SK-N-SH (cell line): Measurements from ENCODE around the gene SND1. TPM values are rescaled to one million over a fixed set of nuclear protein-coding genes. Genes with fewer than 3 reads are reported as not detected.

Experiments
- CTCF ChIA-PET: fragments of 300-600, 350-600 bp; formaldehyde crosslinking; extraction: SDS; loops from one replicate; lab custom pipeline; 2021; lab: Yijun Ruan, JAX
- POLR2A ChIA-PET: fragments of 350-600 bp; sonication (Branson Sonifier 250); formaldehyde crosslinking; extraction: SDS; loops from one replicate; lab custom pipeline; 2020; ENCODE audit warnings: antibody characterized with exemption, inconsistent platforms; lab: Yijun Ruan, JAX
- DNase-seq: peaks from one replicate; pipeline ENCODE4 v3.0.0; 2012
- H2AFZ ChIP-seq: fragments of 200-600 bp; sonication (generic); 2 replicates; pipeline ENCODE4 v1.8.1; 2016; ENCODE audit warnings: antibody characterized with exemption, mild to moderate bottlenecking, low read depth
- H3F3A ChIP-seq: fragments of 200-600 bp; sonication (generic); replicated peaks from 2 replicates; pipeline ENCODE3; 2016; ENCODE audit warnings: antibody characterized with exemption, mild to moderate bottlenecking; ENCODE audit not compliant: insufficient read depth
- H3K27ac ChIP-seq, 2 experiments: fragments of 200-500 bp in 1 of 2; fragments of 200-600 bp in 1 of 2; sonication (Bioruptor generic) in 1 of 2; sonication (generic), shearing (Covaris generic) in 1 of 2; 2 replicates each; pipeline versions ENCODE4 v1.5.1 to v1.6.1; 2014 to 2016; ENCODE audit warnings: low read depth in 2 of 2, inconsistent platforms in 1 of 2, low read length in 1 of 2, mild to moderate bottlenecking in 1 of 2, mixed read lengths in 1 of 2
- H3K27me3 ChIP-seq: fragments of 200-600 bp; sonication (generic), shearing (Covaris generic); 2 replicates; pipeline ENCODE4 v1.6.1; 2016; ENCODE audit warnings: mixed run types; ENCODE audit not compliant: insufficient read depth
- H3K36me3 ChIP-seq, 2 experiments: fragments of 200-500 bp in 1 of 2; fragments of 200-600 bp in 1 of 2; sonication (Bioruptor generic) in 1 of 2; sonication (generic) in 1 of 2; replicated peaks in 1 of 2; 2 replicates each; pipeline versions ENCODE3 to v1.5.1; 2014 to 2016; ENCODE audit warnings: low read length in 1 of 2, mild to moderate bottlenecking in 1 of 2; ENCODE audit not compliant: insufficient read depth in 2 of 2, control insufficient read depth in 1 of 2
- H3K4me1 ChIP-seq, 2 experiments: fragments of 200-500 bp in 1 of 2; fragments of 200-600 bp in 1 of 2; sonication (Bioruptor generic) in 1 of 2; sonication (generic), shearing (Covaris generic) in 1 of 2; 2 replicates each; pipeline versions ENCODE4 v1.5.1 to v1.6.1; 2014 to 2016; ENCODE audit warnings: low read depth in 1 of 2, low read length in 1 of 2, mixed run types in 1 of 2; ENCODE audit not compliant: insufficient read depth in 2 of 2, control insufficient read depth in 1 of 2
- H3K4me2 ChIP-seq: fragments of 200-600 bp; sonication (generic), shearing (Covaris generic); 2 replicates; pipeline ENCODE4 v1.6.1; 2017; ENCODE audit warnings: mixed run types
- H3K4me3 ChIP-seq, 2 experiments: fragments of 200-500 bp in 1 of 2; fragments of 200-600 bp in 1 of 2; sonication (Bioruptor generic) in 1 of 2; sonication (generic), shearing (Covaris generic) in 1 of 2; 2 replicates each; pipeline versions ENCODE4 v1.5.1 to v1.8.1; 2014 to 2016; ENCODE audit warnings: low read depth in 2 of 2, inconsistent platforms in 1 of 2, low read length in 1 of 2, mild to moderate bottlenecking in 1 of 2, mixed read lengths in 1 of 2, moderate library complexity in 1 of 2
- H3K79me2 ChIP-seq: fragments of 200-600 bp; sonication (generic); 2 replicates; pipeline ENCODE4 v1.8.1; 2017; ENCODE audit warnings: mild to moderate bottlenecking; ENCODE audit not compliant: insufficient read depth
- H3K9ac ChIP-seq: fragments of 200-600 bp; sonication (generic); 2 replicates; pipeline ENCODE4 v1.6.1; 2017; ENCODE audit warnings: mixed run types
- H3K9me2 ChIP-seq: fragments of 200-600 bp; sonication (generic); 2 replicates; pipeline ENCODE4 v1.6.1; 2017; ENCODE audit warnings: mixed run types
- H3K9me3 ChIP-seq: fragments of 200-600 bp; sonication (generic); 2 replicates; pipeline ENCODE4 v1.6.1; 2017; ENCODE audit warnings: mixed run types, mild to moderate bottlenecking, moderate library complexity
- H4K20me1 ChIP-seq: fragments of 200-600 bp; sonication (generic); 2 replicates; pipeline ENCODE4 v1.6.1; 2017; ENCODE audit warnings: mild to moderate bottlenecking, mixed run types; ENCODE audit not compliant: insufficient read depth
- CHD2 ChIP-seq: fragments of 150-350 bp; IDR thresholded peaks from 2 replicates; pipeline ENCODE4 v1.6.1; 2018; ENCODE audit warnings: low read length; ENCODE audit not compliant: partially characterized antibody
- EP300 ChIP-seq, 2 experiments: IDR thresholded peaks; 2 replicates each; pipeline versions ENCODE4 v1.4.0 to v1.6.1; 2012; ENCODE audit warnings: borderline replicate concordance in 1 of 2, low read depth in 1 of 2, low read length in 1 of 2
- FOXJ3 ChIP-seq: sonication (generic); formaldehyde crosslinking; IDR thresholded peaks from 2 replicates; pipeline ENCODE4 v1.5.1; 2020; ENCODE audit warnings: mild to moderate bottlenecking, missing genetic modification reagents
- FOXM1 ChIP-seq: IDR thresholded peaks from 2 replicates; pipeline ENCODE4 v1.4.0; 2012; ENCODE audit warnings: low read depth, mild to moderate bottlenecking
- GATA2 ChIP-seq: sonication (generic); formaldehyde crosslinking; IDR thresholded peaks from 2 replicates; pipeline ENCODE4 v1.5.0; 2020; ENCODE audit warnings: mild to moderate bottlenecking, missing genetic modification reagents
- NRF1 ChIP-seq: IDR thresholded peaks from 2 replicates; pipeline ENCODE4 v1.6.1; 2012; ENCODE audit warnings: low read depth, mild to moderate bottlenecking, low read length
- POLR2AphosphoS5 ChIP-seq: IDR thresholded peaks from 2 replicates; pipeline ENCODE4 v1.6.1; 2012; ENCODE audit warnings: low read depth, low read length
- RCOR1 ChIP-seq: fragments of 150-350 bp; IDR thresholded peaks from 2 replicates; pipeline ENCODE4 v1.6.1; 2017; ENCODE audit warnings: antibody characterized with exemption, low read length
- RFX5 ChIP-seq: IDR thresholded peaks from 2 replicates; pipeline ENCODE4 v1.6.1; 2012; ENCODE audit warnings: mild to moderate bottlenecking, improper control_type of control experiment, low read length
- SIN3A ChIP-seq: IDR thresholded peaks from 2 replicates; pipeline ENCODE4 v1.6.1; 2012; ENCODE audit warnings: low read depth, mild to moderate bottlenecking, low read length, moderate library complexity, borderline replicate concordance
- TCF12 ChIP-seq: IDR thresholded peaks from 2 replicates; pipeline ENCODE4 v1.4.0; 2012
- TEAD4 ChIP-seq: IDR thresholded peaks from 2 replicates; pipeline ENCODE4 v1.4.0; 2012; ENCODE audit warnings: mild to moderate bottlenecking, borderline replicate concordance; ENCODE audit not compliant: insufficient read depth
- YY1 ChIP-seq: IDR thresholded peaks from 2 replicates; pipeline ENCODE4 v1.4.0; 2012; ENCODE audit warnings: low read depth, mild to moderate bottlenecking
- WGBS: methylation state at CpG from one replicate; pipeline ENCODE4 v1.1.6; 2017; ENCODE audit warnings: low lambda C conversion rate; 5-methylcytosine and 5-hydroxymethylcytosine counted together
- polyA plus RNA-seq, 3 experiments: library from polyadenylated mRNA; depleted of rRNA; stranded (reverse); fragments of >200 nt; gene quantifications; 2 replicates each; pipeline ENCODE4 v1.2.3, GENCODE V29; 2012
- TF ChIP-seq, protein P1 (sequence below): IDR thresholded peaks from 2 replicates; pipeline ENCODE4; 2012
- TF ChIP-seq, protein P2 (sequence below): IDR thresholded peaks from 2 replicates; pipeline ENCODE4 v1.4.0; 2012; ENCODE audit warnings: low read depth, borderline replicate concordance
- TF ChIP-seq, protein P3 (sequence below): IDR thresholded peaks from 2 replicates; pipeline ENCODE4 v1.4.0; 2012; ENCODE audit warnings: low read depth, borderline replicate concordance
- TF ChIP-seq, protein P4 (sequence below): fragments of 150-350 bp; IDR thresholded peaks from 2 replicates; pipeline ENCODE4 v1.6.1; 2016; ENCODE audit warnings: mild to moderate bottlenecking, low read depth, low read length
- TF ChIP-seq, protein P5 (sequence below): fragments of 150-350 bp; IDR thresholded peaks from 2 replicates; pipeline ENCODE4 v1.6.1; 2017; ENCODE audit warnings: antibody characterized with exemption, low read length, low read depth, borderline replicate concordance
- TF ChIP-seq, protein P6 (sequence below): IDR thresholded peaks from 2 replicates; pipeline ENCODE4 v1.4.0; 2012; ENCODE audit warnings: low read depth

The SND1 gene
- polyA plus RNA-seq, 1 of the 3 experiments (the other 2 are of a cell fraction) = 165 TPM

DNA sequence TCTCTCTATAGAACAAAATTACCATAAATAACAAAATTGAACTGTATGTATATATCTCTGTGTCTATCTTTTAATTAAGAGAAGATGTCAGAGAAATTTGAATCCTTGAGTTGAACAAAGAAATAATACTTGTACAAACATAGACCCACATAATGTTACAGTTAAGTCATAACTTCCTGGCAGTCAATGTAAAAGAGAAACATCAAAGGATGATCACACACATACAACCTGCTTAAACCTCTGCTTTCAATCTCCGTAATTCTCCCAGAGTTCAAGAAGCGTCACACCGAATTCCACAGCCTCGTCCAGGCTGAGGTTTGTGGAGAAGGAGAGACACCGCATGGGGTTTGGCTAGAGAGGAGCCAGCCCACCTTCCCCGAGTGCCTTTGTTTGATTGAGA, 419.4 kb downstream of the SND1 start:
- H2AFZ ChIP-seq = no peak overlapping the region
- H3K4me2 ChIP-seq = no peak overlapping the region
- H3K79me2 ChIP-seq = no peaks in the 10 kb centered on the region
- H3K9me2 ChIP-seq = no peaks in the 10 kb centered on the region
- CTCF ChIA-PET = interaction anchor here (3.0 kb wide), 1 partner anchor 138 kb away, joined by 15 read pairs; no protein-coding TSS in a partner anchor
- H3K4me3 ChIP-seq = no peak overlapping the region
- H3K9me3 ChIP-seq = no peaks in the 10 kb centered on the region
- no peaks in the 10 kb centered on the region for H3F3A ChIP-seq
- TF ChIP-seq GATA2 (no peak), TEAD4 (no peak), SIN3A (no peak), POLR2AphosphoS5 (no peak), CHD2 (no peak), NRF1 (no peak), RFX5 (no peak)
- TF ChIP-seq, protein P1, sequence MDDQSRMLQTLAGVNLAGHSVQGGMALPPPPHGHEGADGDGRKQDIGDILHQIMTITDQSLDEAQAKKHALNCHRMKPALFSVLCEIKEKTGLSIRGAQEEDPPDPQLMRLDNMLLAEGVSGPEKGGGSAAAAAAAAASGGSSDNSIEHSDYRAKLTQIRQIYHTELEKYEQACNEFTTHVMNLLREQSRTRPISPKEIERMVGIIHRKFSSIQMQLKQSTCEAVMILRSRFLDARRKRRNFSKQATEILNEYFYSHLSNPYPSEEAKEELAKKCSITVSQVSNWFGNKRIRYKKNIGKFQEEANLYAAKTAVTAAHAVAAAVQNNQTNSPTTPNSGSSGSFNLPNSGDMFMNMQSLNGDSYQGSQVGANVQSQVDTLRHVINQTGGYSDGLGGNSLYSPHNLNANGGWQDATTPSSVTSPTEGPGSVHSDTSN = no peak
- TF ChIP-seq, protein P2, sequence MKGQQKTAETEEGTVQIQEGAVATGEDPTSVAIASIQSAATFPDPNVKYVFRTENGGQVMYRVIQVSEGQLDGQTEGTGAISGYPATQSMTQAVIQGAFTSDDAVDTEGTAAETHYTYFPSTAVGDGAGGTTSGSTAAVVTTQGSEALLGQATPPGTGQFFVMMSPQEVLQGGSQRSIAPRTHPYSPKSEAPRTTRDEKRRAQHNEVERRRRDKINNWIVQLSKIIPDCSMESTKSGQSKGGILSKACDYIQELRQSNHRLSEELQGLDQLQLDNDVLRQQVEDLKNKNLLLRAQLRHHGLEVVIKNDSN = no peak
- H3K9ac ChIP-seq = no peak overlapping the region
- no peaks in the 10 kb centered on the region for H4K20me1 ChIP-seq
- WGBS = 96% methylated on average over 6 of the region's 6 CpGs
- peaks cover 0 to 40% of the 10 kb centered on the region in 2 experiments for H3K36me3 ChIP-seq
- DNase-seq = no peak
- H3K4me1 ChIP-seq = peaks cover 0 to 46% of the 10 kb centered on the region in 2 experiments; a peak in 1 of 4 replicates
- H3K27me3 ChIP-seq = no peaks in the 10 kb centered on the region
- no peak overlapping the region for H3K27ac ChIP-seq
- POLR2A ChIA-PET = no interaction called here

DNA sequence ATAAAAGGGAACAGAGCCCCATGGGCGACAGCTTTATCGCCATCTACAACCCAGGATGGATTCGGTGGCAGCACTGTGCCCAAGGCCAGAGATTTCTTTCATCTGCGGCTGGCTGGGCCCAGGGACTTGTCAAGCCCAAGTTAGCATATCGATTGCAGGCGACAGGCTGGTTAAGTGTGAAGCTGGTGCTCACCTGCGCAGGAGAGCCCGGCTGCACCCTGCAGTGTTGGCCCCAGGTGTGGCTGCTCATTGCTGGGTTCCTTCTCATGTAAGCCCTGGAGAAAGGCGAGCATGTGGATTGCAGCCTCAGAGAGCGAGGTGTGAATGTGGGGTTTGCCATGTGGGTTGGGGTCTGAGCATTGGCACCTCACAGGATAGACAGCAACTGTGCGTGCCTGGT, 419.8 kb downstream of the SND1 start:
- ChIA-PET POLR2A (no interaction called here), CTCF (interaction anchor here (3.0 kb wide), 1 partner anchor 137 kb away, joined by 15 read pairs; no protein-coding TSS in a partner anchor)
- no peaks in the 10 kb centered on the region for H3K79me2 ChIP-seq
- H4K20me1 ChIP-seq = no peaks in the 10 kb centered on the region
- no peaks in the 10 kb centered on the region for H3F3A ChIP-seq
- H3K4me2 ChIP-seq = no peak overlapping the region
- DNase-seq = no peak
- no peak overlapping the region for H2AFZ ChIP-seq
- H3K9ac ChIP-seq = no peak overlapping the region
- H3K9me3 ChIP-seq = no peaks in the 10 kb centered on the region
- no peak overlapping the region for H3K27ac ChIP-seq
- H3K36me3 ChIP-seq = peaks cover 0 to 39% of the 10 kb centered on the region in 2 experiments
- H3K4me3 ChIP-seq = no peak overlapping the region
- H3K9me2 ChIP-seq = no peaks in the 10 kb centered on the region
- H3K27me3 ChIP-seq = no peaks in the 10 kb centered on the region
- H3K4me1 ChIP-seq = peaks cover 0 to 46% of the 10 kb centered on the region in 2 experiments; a peak in 2 of 4 replicates
- 87% methylated on average over 10 of the region's 11 CpGs for WGBS
- TF ChIP-seq, protein P3, sequence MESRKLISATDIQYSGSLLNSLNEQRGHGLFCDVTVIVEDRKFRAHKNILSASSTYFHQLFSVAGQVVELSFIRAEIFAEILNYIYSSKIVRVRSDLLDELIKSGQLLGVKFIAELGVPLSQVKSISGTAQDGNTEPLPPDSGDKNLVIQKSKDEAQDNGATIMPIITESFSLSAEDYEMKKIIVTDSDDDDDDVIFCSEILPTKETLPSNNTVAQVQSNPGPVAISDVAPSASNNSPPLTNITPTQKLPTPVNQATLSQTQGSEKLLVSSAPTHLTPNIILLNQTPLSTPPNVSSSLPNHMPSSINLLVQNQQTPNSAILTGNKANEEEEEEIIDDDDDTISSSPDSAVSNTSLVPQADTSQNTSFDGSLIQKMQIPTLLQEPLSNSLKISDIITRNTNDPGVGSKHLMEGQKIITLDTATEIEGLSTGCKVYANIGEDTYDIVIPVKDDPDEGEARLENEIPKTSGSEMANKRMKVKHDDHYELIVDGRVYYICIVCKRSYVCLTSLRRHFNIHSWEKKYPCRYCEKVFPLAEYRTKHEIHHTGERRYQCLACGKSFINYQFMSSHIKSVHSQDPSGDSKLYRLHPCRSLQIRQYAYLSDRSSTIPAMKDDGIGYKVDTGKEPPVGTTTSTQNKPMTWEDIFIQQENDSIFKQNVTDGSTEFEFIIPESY = no peak
- TF ChIP-seq YY1 = no peak
- TF ChIP-seq, protein P4, sequence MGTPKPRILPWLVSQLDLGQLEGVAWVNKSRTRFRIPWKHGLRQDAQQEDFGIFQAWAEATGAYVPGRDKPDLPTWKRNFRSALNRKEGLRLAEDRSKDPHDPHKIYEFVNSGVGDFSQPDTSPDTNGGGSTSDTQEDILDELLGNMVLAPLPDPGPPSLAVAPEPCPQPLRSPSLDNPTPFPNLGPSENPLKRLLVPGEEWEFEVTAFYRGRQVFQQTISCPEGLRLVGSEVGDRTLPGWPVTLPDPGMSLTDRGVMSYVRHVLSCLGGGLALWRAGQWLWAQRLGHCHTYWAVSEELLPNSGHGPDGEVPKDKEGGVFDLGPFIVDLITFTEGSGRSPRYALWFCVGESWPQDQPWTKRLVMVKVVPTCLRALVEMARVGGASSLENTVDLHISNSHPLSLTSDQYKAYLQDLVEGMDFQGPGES = no peak
- TF ChIP-seq EP300 (IDR thresholded peaks at IDR 0.05; ENCODE audit: borderline replicate concordance in 1 of 2, low read depth in 1 of 2, low read length in 1 of 2) = no peak
- TF ChIP-seq RCOR1 = no peak
- TF ChIP-seq FOXJ3 = no peak
- no peak for TF ChIP-seq CHD2
- no peak for TF ChIP-seq TCF12
- no peak for TF ChIP-seq POLR2AphosphoS5
- TF ChIP-seq, protein P5, sequence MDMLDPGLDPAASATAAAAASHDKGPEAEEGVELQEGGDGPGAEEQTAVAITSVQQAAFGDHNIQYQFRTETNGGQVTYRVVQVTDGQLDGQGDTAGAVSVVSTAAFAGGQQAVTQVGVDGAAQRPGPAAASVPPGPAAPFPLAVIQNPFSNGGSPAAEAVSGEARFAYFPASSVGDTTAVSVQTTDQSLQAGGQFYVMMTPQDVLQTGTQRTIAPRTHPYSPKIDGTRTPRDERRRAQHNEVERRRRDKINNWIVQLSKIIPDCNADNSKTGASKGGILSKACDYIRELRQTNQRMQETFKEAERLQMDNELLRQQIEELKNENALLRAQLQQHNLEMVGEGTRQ = no peak
- TF ChIP-seq, protein P6, sequence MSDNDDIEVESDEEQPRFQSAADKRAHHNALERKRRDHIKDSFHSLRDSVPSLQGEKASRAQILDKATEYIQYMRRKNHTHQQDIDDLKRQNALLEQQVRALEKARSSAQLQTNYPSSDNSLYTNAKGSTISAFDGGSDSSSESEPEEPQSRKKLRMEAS = no peak
- no peak for TF ChIP-seq FOXM1
